ENCODE data around the gene SLF2. TPM values are rescaled to one million over a fixed set of nuclear protein-coding genes. Genes with fewer than 3 reads are reported as not detected.

Gene SLF2
- total and polyA plus RNA-seq, 2 of the 13 experiments (the other 11 are each of a cell fraction or from before 2014, with no cell fraction given): 12.2 to 48.1 TPM

GRCh38 chr10:100896876-100897461 is 15.8 kb upstream of the SLF2 start (continued):
- TF ChIP-seq ZNF180 (CRISPR knock-in tag; IDR thresholded peaks at IDR 0.05; ENCODE audit: borderline replicate concordance, low read depth) (no peak), ZNF17 (CRISPR knock-in tag; IDR thresholded peaks at IDR 0.05) (no peak), SP2 (CRISPR knock-in tag; IDR thresholded peaks at IDR 0.05) (no peak), MYNN (CRISPR knock-in tag; IDR thresholded peaks at IDR 0.05; ENCODE audit: low read depth) (no peak), TEF (CRISPR knock-in tag; IDR thresholded peaks at IDR 0.05) (no peak), CBX1 (IDR thresholded peaks at IDR 0.05; ENCODE audit: low read depth) (no peak), ZNF629 (CRISPR knock-in tag; conservative IDR thresholded peaks at IDR 0.05) (peak; percentile 83), CSRNP2 (CRISPR knock-in tag; conservative IDR thresholded peaks at IDR 0.05; ENCODE audit: low read depth) (no peak), TBX2 (CRISPR knock-in tag; IDR thresholded peaks at IDR 0.05; ENCODE audit: borderline replicate concordance) (peak; percentile 44; the same call in 1 of the 2 replicates), NR0B2 (CRISPR knock-in tag; IDR thresholded peaks at IDR 0.05) (no peak), PREB (CRISPR knock-in tag; IDR thresholded peaks at IDR 0.05) (no peak), PAX8 (CRISPR knock-in tag; IDR thresholded peaks at IDR 0.05; ENCODE audit: borderline replicate concordance) (no peak), ZNF207 (IDR thresholded peaks at IDR 0.05; ENCODE audit: borderline replicate concordance) (no peak), ZNF598 (CRISPR knock-in tag; IDR thresholded peaks at IDR 0.05; ENCODE audit: borderline replicate concordance) (no peak), MEF2D (CRISPR knock-in tag; IDR thresholded peaks at IDR 0.05) (0 out of 2 replicates have a peak, but pooled peaks have one; percentile 63), MAFK (conservative IDR thresholded peaks at IDR 0.05 in 1 of 2, IDR thresholded peaks at IDR 0.05 in 1 of 2; ENCODE audit: low read length in 2 of 2) (0 out of 4 replicates have a peak, but pooled peaks of 1 of the 2 experiments have one; percentile 15), ZFP36L2 (CRISPR knock-in tag; IDR thresholded peaks at IDR 0.05) (no peak), ZBTB14 (CRISPR knock-in tag; IDR thresholded peaks at IDR 0.05) (no peak), EHMT2 (IDR thresholded peaks at IDR 0.05; ENCODE audit: borderline replicate concordance, low read depth, low read length) (no peak), ZNF101 (CRISPR knock-in tag; IDR thresholded peaks at IDR 0.05; ENCODE audit: borderline replicate concordance, low read depth) (no peak), MTA1 (CRISPR knock-in tag; IDR thresholded peaks at IDR 0.05; ENCODE audit: borderline replicate concordance) (peak; percentile 22; the same call in 1 of the 2 replicates), MIER2 (CRISPR knock-in tag; IDR thresholded peaks at IDR 0.05) (no peak)

All from HepG2 (cell line).